ENCODE measurements around the gene MNDA. TPM values are rescaled to one million over a fixed set of nuclear protein-coding genes. Genes with fewer than 3 reads are reported as not detected.

Gene MNDA
- total RNA-seq = not detected in 2 replicates

GRCh38 chr1:158830904-158831507, at the start of gene MNDA:
MNDA (plus strand) TSS chr1:158831351; CDS start chr1:158842154, 10,803 bp downstream.

Other genes starting within 250 kb of the MNDA start
- gene OR10Z1, start 226.1 kb upstream of the MNDA start, total RNA-seq = not detected in 2 replicates
- gene SPTA1, start 144.6 kb upstream of the MNDA start, total RNA-seq = 0.14 and 0.18 TPM in 2 replicates
- gene OR6K2, start 130.7 kb upstream of the MNDA start, total RNA-seq = not detected in 2 replicates
- not detected in 2 replicates for gene OR6K3, start 110.6 kb upstream of the MNDA start, total RNA-seq
- gene OR6K6, start 76.6 kb upstream of the MNDA start, total RNA-seq = not detected in 2 replicates
- gene OR6N1, start 59.2 kb upstream of the MNDA start, total RNA-seq = not detected in 2 replicates
- not detected in 2 replicates for gene OR6N2, start 50.1 kb upstream of the MNDA start, total RNA-seq
- not detected in 2 replicates for gene PYHIN1, start 100.2 kb downstream of the MNDA start, total RNA-seq
- gene IFI16, start 178.6 kb downstream of the MNDA start, total RNA-seq = 55.8 and 71.6 TPM in 2 replicates
- gene AIM2, start 245.4 kb downstream of the MNDA start, total RNA-seq = not detected in 2 replicates

Measured in smooth muscle cell of bladder (primary cell).